CD4-positive, alpha-beta T cell (primary cell): Measurements from ENCODE around the gene KCTD1. TPM values are rescaled to one million over a fixed set of nuclear protein-coding genes. Genes with fewer than 3 reads are reported as not detected.

ENCODE experiments used
- ATAC-seq: fragments of 200-7000 bp; cut with Tn5 transposase; one replicate; pipeline ENCODE4 v1.10.0; 2022; ENCODE audit warnings: mild to moderate bottlenecking; ENCODE audit not compliant: poor library complexity
- CTCF ChIA-PET: fragments of 350-600 bp; sonication (Branson Sonifier 250); formaldehyde crosslinking; loops from one replicate; lab custom pipeline; 2021; ENCODE audit warnings: antibody characterized with exemption, inconsistent platforms; lab: Charles Lee
- POLR2A ChIA-PET: fragments of 350-600 bp; sonication (Branson Sonifier 250); formaldehyde crosslinking; loops from one replicate; lab custom pipeline; 2021; ENCODE audit warnings: antibody characterized with exemption, inconsistent platforms; lab: Charles Lee
- DNase-seq, 14 experiments: peaks; one replicate each; pipeline ENCODE4 v3.0.0-alpha.2; 2013 to 2020; ENCODE audit warnings: mixed read lengths in 2 of 14
- H3K27ac ChIP-seq, 2 donors: one replicate each; pipeline versions ENCODE4 v1.5.1 to v1.7.0; 2013; ENCODE audit warnings: low read length in 2 of 2, low read depth in 1 of 2, mild to moderate bottlenecking in 1 of 2
- H3K27me3 ChIP-seq, 2 experiments: 1 replicate in 1 of 2; 2 replicates in 1 of 2; pipeline versions ENCODE4 v1.6.1 to v1.7.0; 2013; ENCODE audit warnings: low read length in 2 of 2, control low read depth in 1 of 2, mild to moderate bottlenecking in 1 of 2, moderate library complexity in 1 of 2; ENCODE audit not compliant: insufficient read depth in 2 of 2, control insufficient read depth in 1 of 2
- H3K36me3 ChIP-seq: one replicate; pipeline ENCODE4 v1.6.1; 2013; ENCODE audit warnings: low read length, control low read depth; ENCODE audit not compliant: insufficient read depth
- H3K4me1 ChIP-seq: one replicate; pipeline ENCODE4 v1.6.1; 2013; ENCODE audit warnings: low read length, control low read depth; ENCODE audit not compliant: insufficient read depth
- H3K4me3 ChIP-seq: one replicate; pipeline ENCODE4 v1.5.1; 2013; ENCODE audit warnings: mild to moderate bottlenecking, low read length, moderate library complexity
- H3K9me3 ChIP-seq, 2 experiments: 1 replicate in 1 of 2; 2 replicates in 1 of 2; pipeline versions ENCODE4 v1.6.1 to v1.7.0; 2013; ENCODE audit warnings: low read length in 2 of 2, mild to moderate bottlenecking in 2 of 2, control low read depth in 1 of 2, moderate library complexity in 1 of 2; ENCODE audit not compliant: control insufficient read depth in 1 of 2, insufficient read depth in 1 of 2
- H3K27ac Mint-ChIP-seq: one replicate; pipeline ENCODE4 v1.8.0; 2020; ENCODE audit warnings: mixed read lengths
- H3K27me3 Mint-ChIP-seq: one replicate; pipeline ENCODE4 v1.8.0; 2021; ENCODE audit warnings: mixed read lengths
- H3K36me3 Mint-ChIP-seq: one replicate; pipeline ENCODE4 v1.8.0; 2021; ENCODE audit warnings: low read depth, mixed read lengths
- H3K4me1 Mint-ChIP-seq: one replicate; pipeline ENCODE4 v1.8.0; 2021; ENCODE audit warnings: low read depth, mixed read lengths
- H3K4me3 Mint-ChIP-seq: one replicate; pipeline ENCODE4 v1.8.0; 2020; ENCODE audit warnings: mild to moderate bottlenecking, mixed read lengths
- H3K9me3 Mint-ChIP-seq: one replicate; pipeline ENCODE4 v1.8.0; 2020; ENCODE audit warnings: mixed read lengths
- CTCF ChIP-seq: fragments of 200-600 bp; IDR thresholded peaks from one replicate; pipeline ENCODE4 v1.8.0; 2022; ENCODE audit warnings: antibody characterized with exemption, mild to moderate bottlenecking
- intact Hi-C, 2 experiments: fragments of 100-400 bp; cut with DNase I in 1 of 2; cut with micrococcal nuclease in 1 of 2; formaldehyde crosslinking; loops; one replicate each; pipeline versions ENCODE4 v1.15.1 to v1.9.0; 2023 to 2025; cut with DNase I, micrococcal nuclease
- total RNA-seq, 174 experiments: library from RNA in 2 of 174; stranded (reverse) in 2 of 174; gene quantifications; one replicate each; pipeline ENCODE4 v1.2.3 and lab custom pipeline; 2021 to 2026

Gene KCTD1
- total RNA-seq, 2 experiments from 2014 or later = 0.74 to 1.1 TPM

GRCh38 chr18:26435415-26436095, 112.8 kb downstream of the KCTD1 start:
- no peaks in the 10 kb centered on the region for H3K36me3 Mint-ChIP-seq
- ChIA-PET POLR2A (no interaction called here), CTCF (no interaction called here)
- H3K27me3 ChIP-seq = no peaks in the 10 kb centered on the region
- H3K27ac Mint-ChIP-seq = no peak overlapping the region
- ATAC-seq (no peak), DNase-seq (no peak)
- no peak overlapping the region for H3K4me3 Mint-ChIP-seq
- peaks cover 13% of the 10 kb centered on the region for H3K27me3 Mint-ChIP-seq
- no peaks in the 10 kb centered on the region for H3K9me3 ChIP-seq
- no peaks in the 10 kb centered on the region for H3K4me1 ChIP-seq
- intact Hi-C loops = no loop called here
- H3K36me3 ChIP-seq = no peaks in the 10 kb centered on the region
- H3K27ac ChIP-seq = no peak overlapping the region
- TF ChIP-seq CTCF = no peak
- H3K4me3 ChIP-seq = no peak overlapping the region
- no peaks in the 10 kb centered on the region for H3K9me3 Mint-ChIP-seq
- no peaks in the 10 kb centered on the region for H3K4me1 Mint-ChIP-seq

- ATAC-seq (no peak), DNase-seq (no peak)
- H3K4me1 ChIP-seq = no peaks in the 10 kb centered on the region
- Mint-ChIP-seq H3K27me3 (peaks cover 10% of the 10 kb centered on the region), H3K4me3 (no peak overlapping the region), H3K4me1 (no peaks in the 10 kb centered on the region), H3K27ac (no peak overlapping the region), H3K36me3 (no peaks in the 10 kb centered on the region), H3K9me3 (no peaks in the 10 kb centered on the region)
- TF ChIP-seq CTCF = no peak
- H3K9me3 ChIP-seq = no peaks in the 10 kb centered on the region
- CTCF ChIA-PET = no interaction called here
- no peaks in the 10 kb centered on the region for H3K27me3 ChIP-seq
- intact Hi-C loops = loop anchor here in 1 of 2 experiments (5.0 kb wide), 1 partner anchor 48 kb away; no protein-coding TSS in a partner anchor
- H3K27ac ChIP-seq = no peak overlapping the region
- POLR2A ChIA-PET = no interaction called here
- no peaks in the 10 kb centered on the region for H3K36me3 ChIP-seq
- H3K4me3 ChIP-seq = no peak overlapping the region
Observed at GRCh38 chr18:26434887-26435286, 113.5 kb downstream of the KCTD1 start.

- no peaks in the 10 kb centered on the region for H3K4me1 ChIP-seq
- ChIA-PET POLR2A (no interaction called here), CTCF (no interaction called here)
- TF ChIP-seq CTCF = no peak
- Mint-ChIP-seq H3K4me1 (no peaks in the 10 kb centered on the region), H3K27ac (no peak overlapping the region), H3K4me3 (no peak overlapping the region), H3K36me3 (no peaks in the 10 kb centered on the region), H3K9me3 (no peaks in the 10 kb centered on the region), H3K27me3 (no peaks in the 10 kb centered on the region)
- ATAC-seq (no peak), DNase-seq (no peak)
- H3K9me3 ChIP-seq = no peaks in the 10 kb centered on the region
- H3K36me3 ChIP-seq = no peaks in the 10 kb centered on the region
- no peak overlapping the region for H3K4me3 ChIP-seq
- no peak overlapping the region for H3K27ac ChIP-seq
- intact Hi-C loops = loop anchor here in 1 of 2 experiments (5.0 kb wide), 1 partner anchor 46 kb away; no protein-coding TSS in a partner anchor
- H3K27me3 ChIP-seq = no peaks in the 10 kb centered on the region
Observed at GRCh38 chr18:26432651-26433424, 115.5 kb downstream of the KCTD1 start.
